ENCODE data around the gene IMMT.

Gene IMMT

GRCh38 chr2:86175828-86176227 lies 19.4 kb downstream of the IMMT start:
- no peak for DNase-seq (ENCODE audit: low spot score)
- no peak for TF ChIP-seq CTCF (conservative IDR thresholded peaks at IDR 0.05; ENCODE audit: low read depth)
- ChIA-PET CTCF (interaction anchor here (0.6 kb wide), 1 partner anchor 73 kb away, joined by 3 read pairs; no protein-coding TSS in a partner anchor), POLR2A (ENCODE audit: low non-redundant PET) (no interaction called here)
- H3K27ac ChIP-seq, result no peak overlapping the region

DNA sequence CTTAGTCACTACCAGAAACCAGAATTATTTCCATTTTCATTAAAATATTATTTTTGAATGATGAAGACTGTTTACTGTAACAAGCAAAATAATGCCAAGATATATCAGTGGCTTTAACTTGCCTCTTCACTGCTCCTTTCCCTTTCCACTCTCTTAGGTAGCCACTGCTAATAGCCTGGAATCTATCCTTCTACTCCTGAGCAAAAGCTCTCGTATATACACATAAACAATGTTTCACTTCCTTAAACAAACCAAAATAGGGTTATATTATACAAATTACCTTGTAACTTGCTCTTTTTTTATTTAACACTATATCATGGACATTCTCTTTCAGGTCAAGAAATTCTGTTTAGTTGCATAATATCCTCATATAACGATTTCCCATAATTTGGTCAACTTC lies 20.8 kb downstream of the IMMT start:
- no peak for DNase-seq (ENCODE audit: low spot score)
- no peak overlapping the region for H3K27ac ChIP-seq
- no peak for TF ChIP-seq CTCF (conservative IDR thresholded peaks at IDR 0.05; ENCODE audit: low read depth)
- POLR2A ChIA-PET (ENCODE audit: low non-redundant PET), result no interaction called here
- CTCF ChIA-PET, result no interaction called here

DNA sequence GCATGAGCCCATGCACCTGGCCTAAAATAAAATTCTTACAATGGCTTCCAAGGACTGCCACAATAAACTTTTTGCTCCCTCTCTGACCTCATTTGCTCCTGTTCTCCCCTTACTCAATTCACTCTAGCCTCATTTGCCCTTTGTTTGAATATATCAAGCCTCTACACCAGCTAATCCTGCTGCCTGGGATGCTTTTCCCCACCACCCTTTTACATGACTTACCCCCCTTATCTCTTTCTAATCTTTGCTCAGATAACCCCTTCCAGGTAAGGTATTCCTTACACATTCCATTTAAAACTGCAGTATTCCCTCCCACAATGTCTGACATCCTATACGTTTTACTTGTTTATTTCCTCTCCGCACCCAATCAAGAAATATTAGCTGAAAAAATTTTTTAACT lies 22.7 kb downstream of the IMMT start:
- POLR2A ChIA-PET (ENCODE audit: low non-redundant PET), result interaction anchor here (0.7 kb wide), 1 partner anchor 269 kb away, joined by 3 read pairs; no protein-coding TSS in a partner anchor
- H3K27ac ChIP-seq, result no peak overlapping the region
- CTCF ChIA-PET, result no interaction called here
- no peak for TF ChIP-seq CTCF (conservative IDR thresholded peaks at IDR 0.05; ENCODE audit: low read depth)
- no peak for DNase-seq (ENCODE audit: low spot score)

DNA sequence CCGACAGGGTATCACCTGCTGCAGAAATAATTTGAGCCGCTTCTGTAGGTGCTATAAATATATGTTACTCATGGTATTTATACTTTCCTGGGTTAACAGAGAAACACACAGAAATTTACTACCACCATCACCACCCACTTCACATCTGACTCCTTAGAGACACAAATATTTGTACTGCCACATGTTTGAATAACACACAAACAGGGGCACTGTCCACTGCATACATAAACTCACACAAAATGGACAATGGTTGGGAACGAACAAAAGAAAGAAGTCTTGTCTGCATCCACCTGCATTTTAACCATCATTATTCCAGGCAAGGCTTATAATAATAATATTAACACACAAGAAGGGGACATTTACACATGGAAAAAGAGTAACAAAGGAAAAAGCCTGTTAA lies 24.0 kb downstream of the IMMT start:
- CTCF ChIA-PET, result interaction anchor here (0.6 kb wide), 1 partner anchor 465 kb away, joined by 3 read pairs; no protein-coding TSS in a partner anchor
- no peak for TF ChIP-seq CTCF (conservative IDR thresholded peaks at IDR 0.05; ENCODE audit: low read depth)
- H3K27ac ChIP-seq, result no peak overlapping the region
- no peak for DNase-seq (ENCODE audit: low spot score)
- POLR2A ChIA-PET (ENCODE audit: low non-redundant PET), result no interaction called here

- no peak for TF ChIP-seq CTCF (conservative IDR thresholded peaks at IDR 0.05; ENCODE audit: low read depth)
- CTCF ChIA-PET, result interaction anchor here (0.6 kb wide), 1 partner anchor 464 kb away, joined by 3 read pairs; no protein-coding TSS in a partner anchor
- POLR2A ChIA-PET (ENCODE audit: low non-redundant PET), result no interaction called here
- DNase-seq (ENCODE audit: low spot score), result no peak
- no peak overlapping the region for H3K27ac ChIP-seq
Observed at GRCh38 chr2:86170449-86170848, 24.8 kb downstream of the IMMT start.

- ChIA-PET POLR2A (ENCODE audit: low non-redundant PET) (no interaction called here), CTCF (no interaction called here)
- no peak overlapping the region for H3K27ac ChIP-seq
- TF ChIP-seq CTCF (conservative IDR thresholded peaks at IDR 0.05; ENCODE audit: low read depth), result no peak
- no peak for DNase-seq (ENCODE audit: low spot score)
Observed at GRCh38 chr2:86160156-86160952, 34.9 kb downstream of the IMMT start.

Data from RWPE1 (cell line).